Measurements from ENCODE around the gene WDR89. TPM values are rescaled to one million over a fixed set of nuclear protein-coding genes. Genes with fewer than 3 reads are reported as not detected.

The WDR89 gene
- total and polyA plus RNA-seq, 4 donors: 3.3 to 9.2 (median 5.5) TPM

DNA sequence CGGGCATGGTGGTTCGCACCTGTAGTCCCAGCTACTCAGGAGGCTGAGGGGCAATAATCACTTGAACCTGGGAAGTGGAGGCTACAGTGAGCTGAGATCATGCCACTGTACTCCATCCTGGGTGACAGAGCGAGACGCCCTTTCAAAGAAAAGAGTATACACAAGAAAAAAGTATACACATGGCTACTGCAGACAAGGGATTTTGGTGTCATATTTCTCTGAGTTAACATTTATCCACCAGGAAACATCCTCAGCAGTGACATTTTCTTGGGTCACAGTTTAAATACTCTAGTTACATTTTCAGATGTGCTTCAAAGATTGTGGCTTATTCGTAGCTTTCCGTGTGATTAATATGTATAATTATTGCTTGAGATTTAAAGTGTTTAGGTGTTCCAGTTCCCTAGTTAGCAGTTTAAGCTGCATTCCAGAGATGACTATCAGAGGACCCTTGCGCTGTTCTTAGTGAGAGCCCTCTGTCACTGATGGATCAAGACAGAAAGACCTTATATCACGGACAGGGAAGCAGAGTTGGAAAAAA, 93.8 kb downstream of the WDR89 start:
- WGBS: 82% methylated on average over 8 of the region's 8 CpGs
- no peaks in the 10 kb centered on the region for H3K27me3 ChIP-seq (ENCODE audit: control insufficient read depth in 4 of 4, insufficient read depth in 4 of 4, low read length in 3 of 4)
- H3K36me3 ChIP-seq (ENCODE audit: control insufficient read depth in 4 of 4, insufficient read depth in 3 of 4, low read depth in 1 of 4, low read length in 3 of 4): no peaks in the 10 kb centered on the region
- no peaks in the 10 kb centered on the region for H3K9me3 ChIP-seq (ENCODE audit: control insufficient read depth in 4 of 4, low read length in 3 of 4)
- no peak for DNase-seq (ENCODE audit: low spot score)
- TF ChIP-seq EGR1 (IDR thresholded peaks at IDR 0.05; ENCODE audit: low read depth in 2 of 2) (no peak), RXRA (IDR thresholded peaks at IDR 0.05) (no peak), FOXA2 (IDR thresholded peaks at IDR 0.05) (no peak), SP1 (IDR thresholded peaks at IDR 0.05) (no peak), YY1 (IDR thresholded peaks at IDR 0.05) (no peak)
- peaks cover 0 to 12% (median 5%) of the 10 kb centered on the region in 4 donors for H3K4me1 ChIP-seq (ENCODE audit: control insufficient read depth in 4 of 4, insufficient read depth in 4 of 4, low read length in 3 of 4)
- no peak overlapping the region for H3K4me3 ChIP-seq (ENCODE audit: low read depth in 1 of 3, low read length in 3 of 3)
- no peak overlapping the region for H3K27ac ChIP-seq (ENCODE audit: low read depth in 1 of 2, low read length in 2 of 2)
- no peak overlapping the region for H3K9ac ChIP-seq (ENCODE audit: low read depth in 1 of 2, low read length in 2 of 2)

Small RNAs within 50 kb of the gene (small RNA-seq; reads per million reads assigned to genes)
- gene RF00012 (not detected), gene RF00019 (not detected), gene RNU6-1162P (not detected), gene RNU6-597P (not detected)

Other genes with a start within 250 kb of the WDR89 start
- gene PPP2R5E, start 98.5 kb downstream of the WDR89 start, total RNA-seq: 10 to 100 TPM in 1 of 2 donors, 1 to 10 TPM in 1; 10.0 to 13.1 TPM
- 1 to 10 TPM; 6.0 to 6.9 TPM for gene PPP2R5E, start 98.5 kb downstream of the WDR89 start, polyA plus RNA-seq
- 10 to 100 TPM; 17.6 to 32.3 TPM for gene SGPP1, start 86.2 kb upstream of the WDR89 start, total RNA-seq
- gene SGPP1, start 86.2 kb upstream of the WDR89 start, polyA plus RNA-seq: 10 to 100 TPM; 12.3 to 13.6 TPM
- gene SYNE2, start 211.1 kb upstream of the WDR89 start, total RNA-seq: 10 to 100 TPM; 15.5 to 79.9 TPM
- 10 to 100 TPM; 12.0 to 23.5 TPM for gene SYNE2, start 211.1 kb upstream of the WDR89 start, polyA plus RNA-seq

All from liver (tissue), 10 donors.